ENCODE data around the gene DHRS7. TPM values are rescaled to one million over a fixed set of nuclear protein-coding genes. Genes with fewer than 3 reads are reported as not detected.

The DHRS7 gene, protein sequence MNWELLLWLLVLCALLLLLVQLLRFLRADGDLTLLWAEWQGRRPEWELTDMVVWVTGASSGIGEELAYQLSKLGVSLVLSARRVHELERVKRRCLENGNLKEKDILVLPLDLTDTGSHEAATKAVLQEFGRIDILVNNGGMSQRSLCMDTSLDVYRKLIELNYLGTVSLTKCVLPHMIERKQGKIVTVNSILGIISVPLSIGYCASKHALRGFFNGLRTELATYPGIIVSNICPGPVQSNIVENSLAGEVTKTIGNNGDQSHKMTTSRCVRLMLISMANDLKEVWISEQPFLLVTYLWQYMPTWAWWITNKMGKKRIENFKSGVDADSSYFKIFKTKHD
- 42.4 and 61.7 TPM in 2 replicates for total RNA-seq

DNA sequence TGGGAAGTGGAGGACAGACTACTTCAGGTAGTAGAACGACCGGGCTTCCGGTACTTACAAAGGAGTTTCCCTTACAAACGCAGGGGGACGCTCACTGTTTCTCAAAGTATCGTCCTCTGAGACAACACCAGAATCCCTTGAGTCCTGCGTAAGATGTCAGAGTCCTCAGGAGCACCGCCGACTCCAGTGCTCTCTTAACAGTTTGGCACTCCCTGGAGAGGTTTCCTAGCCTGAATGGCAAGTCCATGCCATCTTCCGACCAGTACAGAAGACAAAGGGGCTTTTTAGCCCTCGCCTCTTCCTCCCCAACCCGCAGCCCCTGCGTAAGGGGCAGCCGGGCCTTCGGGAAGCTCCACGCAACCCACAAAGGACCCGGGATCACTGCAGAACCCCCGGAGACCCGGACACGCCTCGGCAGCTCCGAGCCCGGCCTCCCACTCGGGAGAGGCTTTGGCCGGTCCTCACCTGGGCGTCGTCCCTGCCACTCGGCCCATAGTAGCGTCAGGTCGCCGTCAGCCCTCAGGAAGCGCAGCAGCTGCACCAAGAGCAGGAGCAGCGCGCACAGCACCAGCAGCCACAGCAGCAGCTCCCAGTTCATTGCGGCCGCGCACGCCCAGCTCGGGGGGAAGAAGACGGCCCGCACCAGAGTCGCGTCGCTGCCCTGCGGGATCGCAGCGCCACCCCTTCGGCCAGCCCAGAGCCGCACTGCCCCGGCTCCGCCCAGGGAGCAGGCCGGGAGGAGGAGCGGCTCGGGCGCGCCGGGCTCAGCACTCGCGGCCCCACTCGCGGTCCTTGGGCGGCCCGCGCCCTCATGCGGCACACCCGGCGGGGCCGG is at the start of gene DHRS7:
DHRS7 (minus strand) TSS at position 687 of the 835 bp plus-strand sequence; CDS start at position 598, 89 bp downstream.

Other genes starting within 250 kb of the DHRS7 start
- under 0.01 TPM in 1 of 2 replicates, not detected in the other for gene LRRC9, start 245.3 kb downstream of the DHRS7 start, total RNA-seq
- 54.7 and 72.7 TPM in 2 replicates for gene PCNX4, start 73.5 kb downstream of the DHRS7 start, total RNA-seq
- 15.4 and 19.0 TPM in 2 replicates for gene PPM1A, start 83.8 kb upstream of the DHRS7 start, total RNA-seq

Data from subcutaneous preadipocyte (primary cell).